ENCODE results near the gene WNT11.

The WNT11 gene

DNA sequence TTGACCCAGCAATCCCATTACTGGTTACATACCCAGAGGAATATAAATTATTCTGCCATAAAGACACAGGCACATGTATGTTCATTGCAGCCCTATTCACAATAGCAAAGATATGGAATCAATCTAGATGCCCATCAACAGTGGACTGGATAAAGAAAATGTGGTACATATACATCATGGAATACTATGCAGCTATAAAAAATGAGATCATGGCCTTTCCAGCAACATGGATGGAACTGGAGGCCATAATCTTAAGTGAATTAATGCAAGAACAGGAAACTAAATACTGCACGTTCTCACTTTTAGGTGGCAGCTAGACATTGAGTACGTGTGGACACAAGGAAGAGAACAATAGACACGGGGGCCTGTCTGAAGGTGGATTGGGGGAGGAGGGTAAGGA is 15.1 kb upstream of the WNT11 start:
- Histone ChIP-seq H2BK5ac (ENCODE audit: low read depth, low read length, poor library complexity) (no peak overlapping the region), H3K23ac (ENCODE audit: low read length) (no peak overlapping the region), H3K79me1 (ENCODE audit: low read length) (no peaks in the 10 kb centered on the region), H3K27ac (ENCODE audit: low read depth, low read length) (no peak overlapping the region), H2AK5ac (ENCODE audit: low read length) (no peak overlapping the region), H4K8ac (ENCODE audit: low read depth, low read length) (no peak overlapping the region), H3K36me3 (ENCODE audit: control insufficient read depth in 1 of 2, insufficient read depth in 2 of 2, low read length in 2 of 2) (no peaks in the 10 kb centered on the region), H2AFZ (ENCODE audit: insufficient read depth, low read length, poor library complexity) (no peak overlapping the region), H4K91ac (ENCODE audit: low read depth, low read length) (no peak overlapping the region), H3K79me2 (ENCODE audit: control insufficient read depth, insufficient read depth, low read length, poor library complexity) (no peaks in the 10 kb centered on the region), H3K9me3 (ENCODE audit: insufficient read depth, low read depth, low read length) (peaks cover 1% of the 10 kb centered on the region), H2BK12ac (ENCODE audit: low read length) (no peak overlapping the region), H3K4me2 (ENCODE audit: low read length) (no peak overlapping the region), H3K4me1 (ENCODE audit: control insufficient read depth in 1 of 2, insufficient read depth in 2 of 2, low read length in 2 of 2) (peaks cover 0 to 6% of the 10 kb centered on the region in 2 experiments), H3K9ac (ENCODE audit: low read length) (no peak overlapping the region), H2BK120ac (ENCODE audit: insufficient read depth, low read length, poor library complexity) (no peak overlapping the region), H4K12ac (ENCODE audit: low read depth, low read length) (no peak overlapping the region), H3K4me3 (ENCODE audit: low read depth, low read length) (no peak overlapping the region), H3K27me3 (ENCODE audit: insufficient read depth, low read length) (no peaks in the 10 kb centered on the region), H3K14ac (ENCODE audit: low read length) (no peak overlapping the region), H3K18ac (ENCODE audit: low read length) (no peak overlapping the region), H3K4ac (ENCODE audit: low read depth, low read length) (no peak overlapping the region)
- WGBS (ENCODE audit: extremely low coverage, insufficient coverage, insufficient read length) = no CpG with 5 or more reads among the region's 3 CpGs
- no peak for DNase-seq

DNA sequence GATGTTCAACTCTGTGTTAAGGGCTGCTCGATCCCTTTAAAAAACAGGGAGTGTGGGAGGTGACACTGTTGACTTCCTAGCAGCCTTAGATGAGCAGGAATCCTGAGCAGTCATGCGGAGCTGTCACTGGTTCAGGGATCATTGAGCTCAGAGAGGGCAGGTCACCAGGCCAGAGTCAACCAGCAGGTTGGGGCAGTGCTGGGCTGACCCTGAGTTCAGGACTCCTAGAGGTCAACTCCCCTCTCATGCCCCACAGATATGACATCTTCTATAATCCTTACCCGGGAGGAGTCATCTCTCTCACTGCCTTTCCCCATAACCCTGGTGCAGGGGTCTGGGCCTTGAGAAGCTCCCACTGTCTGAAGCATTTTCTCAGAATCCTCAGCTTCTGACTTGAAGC is 12.9 kb upstream of the WNT11 start:
- H4K12ac ChIP-seq (ENCODE audit: low read depth, low read length) = no peak overlapping the region
- H3K14ac ChIP-seq (ENCODE audit: low read length) = no peak overlapping the region
- no peak overlapping the region for H3K4ac ChIP-seq (ENCODE audit: low read depth, low read length)
- H2BK12ac ChIP-seq (ENCODE audit: low read length) = no peak overlapping the region
- no peak overlapping the region for H3K23ac ChIP-seq (ENCODE audit: low read length)
- no peak overlapping the region for H3K9ac ChIP-seq (ENCODE audit: low read length)
- peaks cover 1% of the 10 kb centered on the region for H3K9me3 ChIP-seq (ENCODE audit: insufficient read depth, low read depth, low read length)
- H3K18ac ChIP-seq (ENCODE audit: low read length) = no peak overlapping the region
- H3K27me3 ChIP-seq (ENCODE audit: insufficient read depth, low read length) = no peaks in the 10 kb centered on the region
- no peak overlapping the region for H4K8ac ChIP-seq (ENCODE audit: low read depth, low read length)
- H2BK5ac ChIP-seq (ENCODE audit: low read depth, low read length, poor library complexity) = no peak overlapping the region
- H3K36me3 ChIP-seq (ENCODE audit: control insufficient read depth in 1 of 2, insufficient read depth in 2 of 2, low read length in 2 of 2) = no peaks in the 10 kb centered on the region
- no peak for DNase-seq
- H3K79me2 ChIP-seq (ENCODE audit: control insufficient read depth, insufficient read depth, low read length, poor library complexity) = no peaks in the 10 kb centered on the region
- H3K4me3 ChIP-seq (ENCODE audit: low read depth, low read length) = no peak overlapping the region
- H2AK5ac ChIP-seq (ENCODE audit: low read length) = no peak overlapping the region
- no peak overlapping the region for H2BK120ac ChIP-seq (ENCODE audit: insufficient read depth, low read length, poor library complexity)
- no peaks in the 10 kb centered on the region for H3K4me1 ChIP-seq (ENCODE audit: control insufficient read depth in 1 of 2, insufficient read depth in 2 of 2, low read length in 2 of 2)
- no peak overlapping the region for H3K4me2 ChIP-seq (ENCODE audit: low read length)
- no peak overlapping the region for H4K91ac ChIP-seq (ENCODE audit: low read depth, low read length)
- H3K79me1 ChIP-seq (ENCODE audit: low read length) = no peaks in the 10 kb centered on the region
- no CpG with 5 or more reads among the region's 3 CpGs for WGBS (ENCODE audit: extremely low coverage, insufficient coverage, insufficient read length)
- H2AFZ ChIP-seq (ENCODE audit: insufficient read depth, low read length, poor library complexity) = no peak overlapping the region
- H3K27ac ChIP-seq (ENCODE audit: low read depth, low read length) = no peak overlapping the region

DNA sequence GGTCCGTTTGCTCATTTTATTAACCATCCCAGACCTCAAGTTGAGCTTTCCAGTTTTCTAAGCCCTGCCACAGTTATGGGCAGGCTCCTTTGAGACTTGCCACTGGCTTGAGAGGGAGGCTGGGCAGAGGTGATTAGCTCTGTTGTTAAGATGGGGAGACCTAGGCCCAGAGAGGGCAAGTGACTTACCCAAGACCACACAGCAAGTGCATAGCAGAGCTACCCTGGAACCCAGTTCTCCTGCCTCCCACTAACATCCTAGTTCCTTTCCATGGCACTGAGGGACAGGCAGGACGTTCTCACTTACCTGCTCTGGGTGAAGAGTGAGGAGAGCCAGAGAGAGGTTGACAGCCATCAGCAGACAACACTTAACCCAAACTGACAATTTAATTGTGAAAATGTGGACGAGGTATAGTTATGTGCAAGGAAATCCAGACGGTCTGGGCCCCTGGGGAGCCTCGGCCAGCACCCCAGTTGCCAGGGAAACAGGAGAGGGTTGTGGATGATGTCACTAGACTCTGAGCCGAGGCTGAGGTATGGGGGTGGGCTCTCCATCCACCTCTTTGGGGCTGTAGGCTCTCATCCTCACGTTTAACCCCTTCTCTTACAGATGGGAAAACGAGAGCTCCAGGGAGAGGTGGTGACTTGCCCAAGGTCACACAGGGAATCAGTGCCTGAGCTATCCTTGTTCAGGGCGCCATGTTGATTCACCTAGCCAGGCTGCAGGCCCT is 12.3 kb upstream of the WNT11 start:
- Histone ChIP-seq H2BK5ac (ENCODE audit: low read depth, low read length, poor library complexity) (no peak overlapping the region), H4K8ac (ENCODE audit: low read depth, low read length) (no peak overlapping the region)
- no CpG with 5 or more reads among the region's 9 CpGs for WGBS (ENCODE audit: extremely low coverage, insufficient coverage, insufficient read length)

DNA sequence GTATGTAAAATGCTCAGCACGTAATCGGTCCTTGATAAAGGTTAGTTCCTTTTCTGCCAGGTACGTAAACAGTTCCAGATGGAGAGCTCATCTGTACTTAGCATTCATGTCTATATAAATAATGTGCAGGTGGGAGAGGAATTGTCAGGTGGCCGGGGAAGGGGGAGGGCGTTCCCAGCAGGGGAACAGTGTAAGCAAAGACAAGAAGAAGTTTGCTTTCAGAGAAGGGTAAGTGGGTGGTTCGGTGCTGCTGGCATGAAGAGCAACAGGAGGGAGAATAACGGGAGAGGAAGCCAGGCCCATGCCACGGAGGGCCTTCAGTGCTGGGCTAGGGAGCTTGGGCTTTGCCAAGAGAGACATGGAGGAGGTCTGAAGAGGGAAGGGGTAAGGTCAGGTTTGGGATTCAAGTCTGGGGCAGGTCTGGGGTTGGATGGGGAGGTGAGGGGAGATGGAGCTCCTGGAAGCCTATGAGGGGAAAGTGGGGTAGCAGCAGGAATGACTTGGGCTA is 11.4 kb upstream of the WNT11 start:
- no peak for DNase-seq
- Histone ChIP-seq H4K8ac (ENCODE audit: low read depth, low read length) (no peak overlapping the region), H3K9ac (ENCODE audit: low read length) (no peak overlapping the region), H3K4ac (ENCODE audit: low read depth, low read length) (no peak overlapping the region), H2AFZ (ENCODE audit: insufficient read depth, low read length, poor library complexity) (no peak overlapping the region), H2BK5ac (ENCODE audit: low read depth, low read length, poor library complexity) (no peak overlapping the region), H3K27ac (ENCODE audit: low read depth, low read length) (no peak overlapping the region), H3K14ac (ENCODE audit: low read length) (no peak overlapping the region), H3K23ac (ENCODE audit: low read length) (no peak overlapping the region), H3K18ac (ENCODE audit: low read length) (no peak overlapping the region), H3K36me3 (ENCODE audit: control insufficient read depth in 1 of 2, insufficient read depth in 2 of 2, low read length in 2 of 2) (no peaks in the 10 kb centered on the region), H3K4me3 (ENCODE audit: low read depth, low read length) (no peak overlapping the region), H3K27me3 (ENCODE audit: insufficient read depth, low read length) (peaks cover 6% of the 10 kb centered on the region), H2AK5ac (ENCODE audit: low read length) (no peak overlapping the region), H4K12ac (ENCODE audit: low read depth, low read length) (no peak overlapping the region), H3K9me3 (ENCODE audit: insufficient read depth, low read depth, low read length) (peaks cover 1% of the 10 kb centered on the region), H3K4me2 (ENCODE audit: low read length) (no peak overlapping the region), H3K4me1 (ENCODE audit: control insufficient read depth in 1 of 2, insufficient read depth in 2 of 2, low read length in 2 of 2) (no peaks in the 10 kb centered on the region), H4K91ac (ENCODE audit: low read depth, low read length) (no peak overlapping the region), H2BK12ac (ENCODE audit: low read length) (no peak overlapping the region), H2BK120ac (ENCODE audit: insufficient read depth, low read length, poor library complexity) (no peak overlapping the region), H3K79me1 (ENCODE audit: low read length) (no peaks in the 10 kb centered on the region), H3K79me2 (ENCODE audit: control insufficient read depth, insufficient read depth, low read length, poor library complexity) (no peaks in the 10 kb centered on the region)
- WGBS (ENCODE audit: extremely low coverage, insufficient coverage, insufficient read length) = no CpG with 5 or more reads among the region's 8 CpGs

More for the DNA sequence above, 12.3 kb upstream of the WNT11 start:
- Histone ChIP-seq H3K4me1 (ENCODE audit: control insufficient read depth in 1 of 2, insufficient read depth in 2 of 2, low read length in 2 of 2) (no peaks in the 10 kb centered on the region), H4K12ac (ENCODE audit: low read depth, low read length) (no peak overlapping the region), H3K9me3 (ENCODE audit: insufficient read depth, low read depth, low read length) (peaks cover 1% of the 10 kb centered on the region), H3K14ac (ENCODE audit: low read length) (no peak overlapping the region), H3K9ac (ENCODE audit: low read length) (no peak overlapping the region), H3K4ac (ENCODE audit: low read depth, low read length) (no peak overlapping the region), H2AFZ (ENCODE audit: insufficient read depth, low read length, poor library complexity) (no peak overlapping the region), H3K79me1 (ENCODE audit: low read length) (no peaks in the 10 kb centered on the region), H3K23ac (ENCODE audit: low read length) (no peak overlapping the region), H3K27me3 (ENCODE audit: insufficient read depth, low read length) (no peaks in the 10 kb centered on the region), H2BK12ac (ENCODE audit: low read length) (no peak overlapping the region), H3K18ac (ENCODE audit: low read length) (no peak overlapping the region), H3K79me2 (ENCODE audit: control insufficient read depth, insufficient read depth, low read length, poor library complexity) (no peaks in the 10 kb centered on the region), H2BK120ac (ENCODE audit: insufficient read depth, low read length, poor library complexity) (no peak overlapping the region), H3K4me2 (ENCODE audit: low read length) (no peak overlapping the region), H3K36me3 (ENCODE audit: control insufficient read depth in 1 of 2, insufficient read depth in 2 of 2, low read length in 2 of 2) (no peaks in the 10 kb centered on the region), H4K91ac (ENCODE audit: low read depth, low read length) (no peak overlapping the region), H3K4me3 (ENCODE audit: low read depth, low read length) (no peak overlapping the region), H2AK5ac (ENCODE audit: low read length) (no peak overlapping the region), H3K27ac (ENCODE audit: low read depth, low read length) (no peak overlapping the region)
- DNase-seq = no peak
